Heart left ventricle (tissue), 16 donors: ENCODE measurements around the gene VCL. TPM values are rescaled to one million over a fixed set of nuclear protein-coding genes. Genes with fewer than 3 reads are reported as not detected.

Experiments
- ATAC-seq, 4 donors: fragments of 200-7000 bp; cut with Tn5 transposase; one replicate each; pipeline ENCODE4 v1.9.1; 2020 to 2022; ENCODE audit warnings: moderate library complexity in 4 of 4, mild to moderate bottlenecking in 3 of 4, moderate number of reproducible peaks in 1 of 4
- DNase-seq, 5 donors: peaks; one replicate each; pipeline ENCODE4 v3.0.0-alpha.2; 2020
- H3K27ac ChIP-seq, 12 donors: fragments of 200-600 bp; sonication (generic) in 4 of 12; one replicate each; pipeline versions ENCODE4 v1.5.0 to v1.8.0; 2016 to 2022; ENCODE audit warnings: mild to moderate bottlenecking in 2 of 12
- H3K27me3 ChIP-seq, 9 donors: fragments of 200-600 bp; sonication (generic) in 2 of 9; one replicate each; pipeline versions ENCODE4 v1.5.1 to v1.8.0; 2016 to 2022; ENCODE audit warnings: mild to moderate bottlenecking in 3 of 9
- H3K36me3 ChIP-seq, 9 donors: fragments of 200-600 bp; sonication (generic) in 2 of 9; one replicate each; pipeline versions ENCODE4 v1.5.0 to v1.8.0; 2018 to 2022; ENCODE audit warnings: mild to moderate bottlenecking in 2 of 9
- H3K4me1 ChIP-seq, 12 donors: fragments of 200-600 bp; sonication (generic) in 4 of 12; one replicate each; pipeline versions ENCODE4 v1.5.0 to v1.8.0; 2016 to 2022; ENCODE audit warnings: mild to moderate bottlenecking in 3 of 12
- H3K4me3 ChIP-seq, 12 donors: fragments of 200-600 bp; sonication (generic) in 4 of 12; one replicate each; pipeline versions ENCODE4 v1.5.0 to v1.8.0; 2017 to 2022; ENCODE audit warnings: mild to moderate bottlenecking in 9 of 12, moderate library complexity in 4 of 12
- H3K9me3 ChIP-seq, 12 donors: fragments of 200-600 bp; sonication (generic) in 4 of 12; one replicate each; pipeline versions ENCODE4 v1.5.0 to v1.8.0; 2016 to 2022; ENCODE audit warnings: mild to moderate bottlenecking in 1 of 12
- CTCF ChIP-seq, 12 donors: fragments of 200-600 bp; sonication (generic) in 4 of 12; IDR thresholded peaks; one replicate each; pipeline versions ENCODE4 v1.5.0 to v1.8.0; 2018 to 2022; ENCODE audit warnings: antibody characterized with exemption in 12 of 12, mild to moderate bottlenecking in 5 of 12
- POLR2A ChIP-seq, 2 donors: fragments of 450-650 bp; IDR thresholded peaks; one replicate each; pipeline ENCODE4 v1.6.1; 2017; ENCODE audit warnings: antibody characterized with exemption in 2 of 2, mild to moderate bottlenecking in 2 of 2, moderate library complexity in 2 of 2
- WGBS, 4 donors: extraction: QIAGEN DNeasy Blood & Tissue Kit in 2 of 4; methylation state at CpG; one replicate each; pipeline versions ENCODE4 v1.1.5 to v1.1.7; 2013 to 2018; 5-methylcytosine and 5-hydroxymethylcytosine counted together
- intact Hi-C, 10 donors: fragments of 100-400 bp; cut with DNase I; formaldehyde crosslinking; loops; one replicate each; pipeline versions ENCODE4 v1.11.1 to v1.14.2; 2022
- polyA plus RNA-seq, 2 donors: library from polyadenylated mRNA; stranded (reverse); fragments of 200-250 nt; gene quantifications; one replicate each; pipeline ENCODE4 v1.2.3, GENCODE V29; 2013
- total RNA-seq, 9 donors: library from RNA; depleted of rRNA in 2 of 9; stranded (reverse); fragments of >200 nt in 2 of 9; fragmentation: NEBNext Ultra II Directional in 3 of 9; extraction: Animal tissue kit (Norgen Biotek cat#: 25700) in 3 of 9; gene quantifications; one replicate each; pipeline versions ENCODE4 v1.1.0 to v1.2.4, GENCODE V29; 2016 to 2023
- donor health status: ischemic (EF 13 %, LVEDD 7.1; RV severe dilation, severe dysfunction).
- donor health status: healthy with polysubstance abuse.
- donor health status: DM: no; HTN: yes; CAD: no.
- donor health status: DM: no; HTN: no; CAD: no.
- donor health status: ischemic (EF 25% LVEDD 6.9; RV normal size, moderate dysfunction).
- donor health status: ischemic (EF 25% LVEDD 5.7; RV mildly dilated, moderate dysfunction).
- donor health status: healthy.
- donor health status: DM: yes; HTN: yes; CAD: no.
- donor health status: ischemic (EF 35%, LVEDD 5.7; RV mildly dilated, moderate dysfunction).
- donor health status: nonischemic (EF 11% LVEDD 7.7; RV severe dilation, severe dysfunction).
- donor health status: DM: yes; HTN: yes; CAD: no.
- donor health status: PGD.
- donor health status: ischemic (EF 29% LVEDD 5.4; RV normal size, mild dysfunction).
- donor health status: nonischemic (EF 23%, LVEDD 6.1; RV moderate dilation, normal function).

The VCL gene
- total and polyA plus RNA-seq, 11 donors = 84.5 to 543 (median 273) TPM

GRCh38 chr10:74047304-74047703, 49.4 kb downstream of the VCL start:
- intact Hi-C loops = loop anchor here in 1 of 10 donors (5.0 kb wide), 1 partner anchor 50 kb away; the partner anchor contains the start of gene VCL
- no peak for TF ChIP-seq POLR2A (IDR thresholded peaks at IDR 0.05)
- no peak for TF ChIP-seq CTCF (IDR thresholded peaks at IDR 0.05)
- Histone ChIP-seq H3K36me3 (peaks cover 0 to 37% (median 28%) of the 10 kb centered on the region in 9 donors), H3K9me3 (no peaks in the 10 kb centered on the region), H3K27me3 (no peaks in the 10 kb centered on the region), H3K27ac (peak overlapping the region in 9 of 12 donors; percentile 19 to 66 (median 48)), H3K4me3 (no peak overlapping the region), H3K4me1 (peaks cover 3 to 74% (median 44%) of the 10 kb centered on the region in 12 donors)
- no peak for DNase-seq
- ATAC-seq = no peak
- 55 to 68% (median 57%) methylated on average over 2 of the region's 2 CpGs for WGBS, 4 donors

GRCh38 chr10:74047871-74048270, 50.0 kb downstream of the VCL start:
- Histone ChIP-seq H3K4me1 (peaks cover 3 to 78% (median 48%) of the 10 kb centered on the region in 12 donors), H3K27me3 (no peaks in the 10 kb centered on the region), H3K9me3 (no peaks in the 10 kb centered on the region), H3K27ac (peak overlapping the region in 10 of 12 donors; percentile 19 to 66 (median 48)), H3K4me3 (no peak overlapping the region), H3K36me3 (peaks cover 0 to 36% (median 27%) of the 10 kb centered on the region in 9 donors)
- TF ChIP-seq CTCF (IDR thresholded peaks at IDR 0.05) (no peak), POLR2A (IDR thresholded peaks at IDR 0.05) (no peak)
- WGBS, 4 donors = 80 to 90% (median 84%) methylated on average over 3 of the region's 3 CpGs
- ATAC-seq (peak in 2 of 4 donors; percentile 23 to 67), DNase-seq (no peak)
- intact Hi-C loops = loop anchor here in 1 of 10 donors (5.0 kb wide), 1 partner anchor 51 kb away; the partner anchor contains the start of gene VCL

- ATAC-seq (no peak), DNase-seq (no peak)
- intact Hi-C loops = loop anchor here in 1 of 10 donors (5.0 kb wide), 1 partner anchor 51 kb away; the partner anchor contains the start of gene VCL
- H3K4me1 ChIP-seq = peaks cover 3 to 79% (median 52%) of the 10 kb centered on the region in 12 donors
- H3K27ac ChIP-seq = peak overlapping the region in 9 of 12 donors; percentile 24 to 66 (median 47)
- 87 to 97% (median 90%) methylated on average over 2 of the region's 2 CpGs for WGBS, 4 donors
- no peaks in the 10 kb centered on the region for H3K9me3 ChIP-seq
- H3K27me3 ChIP-seq = no peaks in the 10 kb centered on the region
- H3K36me3 ChIP-seq = peaks cover 0 to 30% (median 21%) of the 10 kb centered on the region in 9 donors
- TF ChIP-seq CTCF (IDR thresholded peaks at IDR 0.05) (no peak), POLR2A (IDR thresholded peaks at IDR 0.05) (no peak)
- H3K4me3 ChIP-seq = no peak overlapping the region
Measured at GRCh38 chr10:74048433-74048832, 50.5 kb downstream of the VCL start.

GRCh38 chr10:74049955-74050354, 52.0 kb downstream of the VCL start:
- 18 to 47% (median 27%) methylated on average over 1 of the region's 1 CpG for WGBS, 4 donors
- intact Hi-C loops = loop anchor here in 5 of 10 donors (5.0 to 10.0 kb wide), 3 partner anchors 45 to 55 kb away; partner anchors contain the start of gene VCL (in 2 of the 5)
- no peak for TF ChIP-seq CTCF (IDR thresholded peaks at IDR 0.05)
- no peak for TF ChIP-seq POLR2A (IDR thresholded peaks at IDR 0.05)
- Histone ChIP-seq H3K27ac (peak overlapping the region in 11 of 12 donors; percentile 17 to 86 (median 62)), H3K9me3 (no peaks in the 10 kb centered on the region), H3K4me1 (peaks cover 3 to 87% (median 56%) of the 10 kb centered on the region in 12 donors), H3K36me3 (peaks cover 0 to 15% (median 6%) of the 10 kb centered on the region in 9 donors), H3K4me3 (no peak overlapping the region), H3K27me3 (no peaks in the 10 kb centered on the region)
- DNase-seq (no peak), ATAC-seq (peak; percentile 62 to 77 (median 72))
